NCI-H1436 (cell line): ENCODE data around the gene BABAM2.

Experiments
- DNase-seq: peaks from one replicate; lab custom pipeline; 2025; lab: John Stamatoyannopoulos, UW

The BABAM2 gene

GRCh38 chr2:28378679-28379584 is 488.4 kb downstream of the BABAM2 start:
- DNase-seq = no peak

GRCh38 chr2:28380219-28380618 is 489.7 kb downstream of the BABAM2 start:
- DNase-seq = no peak

- no peak for DNase-seq
Observed at GRCh38 chr2:28381225-28382180, 491.0 kb downstream of the BABAM2 start.

GRCh38 chr2:28382755-28383154 is 492.2 kb downstream of the BABAM2 start:
- DNase-seq = no peak

- no peak for DNase-seq
Observed at GRCh38 chr2:28387082-28387960, 496.8 kb downstream of the BABAM2 start.
